Neutrophil (primary cell): ENCODE measurements around the gene TBCD.
"Not testable (repeated sequence)": the region's sequence is repeated elsewhere in the genome, so short reads cannot be mapped to it uniquely, and the experiment has no call there.

Experiments used
- H3K27ac ChIP-seq: fragments of 200-600 bp; sonication (generic); 2 replicates; pipeline ENCODE4 v1.5.1; 2016; ENCODE audit warnings: mild to moderate bottlenecking, moderate library complexity
- H3K27me3 ChIP-seq: fragments of 200-600 bp; sonication (generic); 2 replicates; pipeline ENCODE4 v1.6.0; 2016; ENCODE audit warnings: mild to moderate bottlenecking
- H3K36me3 ChIP-seq: fragments of 200-600 bp; sonication (generic); 2 replicates; pipeline ENCODE4 v1.5.1; 2017
- H3K4me1 ChIP-seq, 2 experiments: fragments of 200-600 bp in 1 of 2; sonication (generic) in 1 of 2; 1 replicate in 1 of 2; 2 replicates in 1 of 2; pipeline versions ENCODE4 v1.5.1 to v1.6.1; 2013 to 2016; ENCODE audit warnings: low read depth in 1 of 2, low read length in 1 of 2, mild to moderate bottlenecking in 1 of 2, moderate library complexity in 1 of 2; ENCODE audit not compliant: control insufficient read depth in 1 of 2, insufficient read depth in 1 of 2
- H3K4me3 ChIP-seq, 2 experiments: fragments of 200-600 bp in 1 of 2; sonication (generic) in 1 of 2; 1 replicate in 1 of 2; 2 replicates in 1 of 2; pipeline ENCODE4 v1.5.1; 2013 to 2016; ENCODE audit warnings: low read depth in 1 of 2, low read length in 1 of 2, mild to moderate bottlenecking in 1 of 2, moderate library complexity in 1 of 2
- H3K9me3 ChIP-seq: fragments of 200-600 bp; sonication (generic); 2 replicates; pipeline ENCODE4 v1.5.1; 2016
- CTCF ChIP-seq: fragments of 200-600 bp; sonication (generic); IDR thresholded peaks from 2 replicates; pipeline ENCODE4 v1.5.1; 2016; ENCODE audit warnings: antibody characterized with exemption

The TBCD gene

GRCh38 chr17:82983510-82984248 is 231.8 kb downstream of the TBCD start:
- Histone ChIP-seq H3K4me3 (no peak overlapping the region), H3K4me1 (peaks cover 9 to 13% of the 10 kb centered on the region in 2 experiments), H3K27ac (no peak overlapping the region), H3K9me3 (no peaks in the 10 kb centered on the region), H3K27me3 (no peaks in the 10 kb centered on the region), H3K36me3 (no peaks in the 10 kb centered on the region)
- no peak for TF ChIP-seq CTCF

- not testable (repeated sequence) for H3K36me3 ChIP-seq, H3K4me1 ChIP-seq, H3K27me3 ChIP-seq, H3K9me3 ChIP-seq, H3K27ac ChIP-seq, H3K4me3 ChIP-seq
Observed at GRCh38 chr17:82984249-82984617, 232.4 kb downstream of the TBCD start.

- Histone ChIP-seq H3K4me1 (peaks cover 0 to 6% of the 10 kb centered on the region in 2 experiments), H3K36me3 (no peaks in the 10 kb centered on the region), H3K27ac (no peak overlapping the region), H3K4me3 (no peak overlapping the region), H3K9me3 (no peaks in the 10 kb centered on the region), H3K27me3 (no peaks in the 10 kb centered on the region)
- no peak for TF ChIP-seq CTCF
Observed at GRCh38 chr17:82984751-82985427, 233.0 kb downstream of the TBCD start.

- Histone ChIP-seq H3K27me3 (no peaks in the 10 kb centered on the region), H3K4me1 (peaks cover 0 to 6% of the 10 kb centered on the region in 2 experiments), H3K36me3 (no peaks in the 10 kb centered on the region), H3K4me3 (no peak overlapping the region), H3K9me3 (no peaks in the 10 kb centered on the region), H3K27ac (no peak overlapping the region)
- no peak for TF ChIP-seq CTCF
Observed at GRCh38 chr17:82985428-82985805, 233.6 kb downstream of the TBCD start.

GRCh38 chr17:82985973-82986372 is 234.1 kb downstream of the TBCD start:
- no peaks in the 10 kb centered on the region for H3K36me3 ChIP-seq
- no peak for TF ChIP-seq CTCF
- H3K27ac ChIP-seq = no peak overlapping the region
- peaks cover 0 to 6% of the 10 kb centered on the region in 2 experiments for H3K4me1 ChIP-seq
- H3K27me3 ChIP-seq = no peaks in the 10 kb centered on the region
- no peaks in the 10 kb centered on the region for H3K9me3 ChIP-seq
- H3K4me3 ChIP-seq = no peak overlapping the region

- not testable (repeated sequence) for H3K9me3 ChIP-seq, H3K4me1 ChIP-seq, H3K27ac ChIP-seq, H3K4me3 ChIP-seq, H3K27me3 ChIP-seq, H3K36me3 ChIP-seq
Observed at GRCh38 chr17:82989051-82989450, 237.2 kb downstream of the TBCD start.
